ENCODE data around the gene RNASE9.

RNASE9 gene

DNA sequence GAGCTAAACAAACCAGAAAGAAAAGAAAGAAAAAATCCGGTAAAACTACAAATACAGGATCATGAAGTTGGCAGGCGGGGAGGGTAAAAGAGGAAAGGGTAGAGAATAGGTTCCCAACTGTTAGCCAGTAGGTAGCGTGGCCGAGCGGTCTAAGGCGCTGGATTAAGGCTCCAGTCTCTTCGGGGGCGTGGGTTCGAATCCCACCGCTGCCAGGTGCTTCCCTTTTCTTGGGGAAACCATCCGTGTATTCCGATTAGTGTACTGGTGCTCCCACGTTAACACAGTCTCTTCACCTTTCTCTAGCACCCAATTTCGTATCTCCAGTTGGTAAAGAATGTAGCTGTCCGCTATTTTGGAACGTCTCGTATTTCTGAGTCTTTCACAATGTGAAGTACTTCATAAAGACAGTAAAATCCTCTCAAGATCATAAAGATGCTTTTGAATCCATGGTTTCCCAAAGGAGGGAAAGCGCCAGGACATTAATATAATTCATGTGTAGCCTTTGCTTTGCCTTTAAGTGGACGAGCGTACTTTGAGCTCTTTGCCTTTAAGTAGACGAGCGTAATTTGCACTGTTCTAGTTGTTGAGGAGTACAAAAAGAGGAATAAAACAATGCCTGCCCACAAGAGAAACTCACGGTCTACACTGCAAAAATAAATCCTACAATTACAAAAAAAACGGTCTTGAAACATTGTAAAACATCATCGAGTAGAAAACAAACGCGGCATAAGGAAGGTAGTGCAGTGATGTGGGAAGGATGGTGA, 49.3 kb upstream of the RNASE9 start (continued):
- TF ChIP-seq ZNF223 (tag by site-specific recombination; IDR thresholded peaks at IDR 0.05) (no peak), ZNF214 (tag by site-specific recombination; IDR thresholded peaks at IDR 0.05; ENCODE audit: borderline replicate concordance) (no peak), ZBTB1 (tag by site-specific recombination; IDR thresholded peaks at IDR 0.05) (no peak), MZF1 (tag by site-specific recombination; IDR thresholded peaks at IDR 0.05; ENCODE audit: borderline replicate concordance) (no peak), ZNF2 (tag by site-specific recombination; IDR thresholded peaks at IDR 0.05) (peak; percentile 70; the same call in 1 of the 2 replicates), ZNF10 (tag by site-specific recombination; IDR thresholded peaks at IDR 0.05) (peak; percentile 86), ZNF843 (tag by site-specific recombination; IDR thresholded peaks at IDR 0.05) (no peak), KLF17 (tag by site-specific recombination; IDR thresholded peaks at IDR 0.05) (peak; percentile 84), KLF8 (tag by site-specific recombination; IDR thresholded peaks at IDR 0.05) (peak; percentile 88), ZNF629 (tag by site-specific recombination; IDR thresholded peaks at IDR 0.05) (peak; percentile 61; the same call in 1 of the 2 replicates), ZNF621 (tag by site-specific recombination; IDR thresholded peaks at IDR 0.05) (no peak), ZBTB20 (tag by site-specific recombination; IDR thresholded peaks at IDR 0.05) (no peak), ZNF521 (tag by site-specific recombination; IDR thresholded peaks at IDR 0.05) (no peak), ZBTB6 (tag by site-specific recombination; IDR thresholded peaks at IDR 0.05) (peak; percentile 85), KLF10 (tag by site-specific recombination; IDR thresholded peaks at IDR 0.05) (peak; percentile 59; the same call in 1 of the 2 replicates), ZNF112 (tag by site-specific recombination; IDR thresholded peaks at IDR 0.05) (no peak), PRDM1 (tag by site-specific recombination; IDR thresholded peaks at IDR 0.05) (peak; percentile 81), ZNF473 (tag by site-specific recombination; IDR thresholded peaks at IDR 0.05) (no peak), YY1 (tag by site-specific recombination; IDR thresholded peaks at IDR 0.05) (peak; percentile 51; the same call in 1 of the 2 replicates), SP3 (tag by site-specific recombination; IDR thresholded peaks at IDR 0.05) (peak; percentile 40; the same call in 1 of the 2 replicates), ZNF677 (tag by site-specific recombination; IDR thresholded peaks at IDR 0.05) (no peak), ZNF394 (tag by site-specific recombination; IDR thresholded peaks at IDR 0.05; ENCODE audit: borderline replicate concordance) (peak; percentile 89), ZNF221 (tag by site-specific recombination; IDR thresholded peaks at IDR 0.05; ENCODE audit: borderline replicate concordance) (no peak), ZBTB8A (tag by site-specific recombination; IDR thresholded peaks at IDR 0.05) (peak; percentile 87), ZNF366 (tag by site-specific recombination; conservative IDR thresholded peaks at IDR 0.05) (peak; percentile 81), GLIS2 (tag by site-specific recombination; IDR thresholded peaks at IDR 0.05) (no peak), ZBTB7A (tag by site-specific recombination; IDR thresholded peaks at IDR 0.05; ENCODE audit: low read depth) (0 out of 2 replicates have a peak, but pooled peaks have one; percentile 32), ATF2 (tag by site-specific recombination; IDR thresholded peaks at IDR 0.05; ENCODE audit: low read depth) (no peak)
- TF ChIP-seq, protein P1, sequence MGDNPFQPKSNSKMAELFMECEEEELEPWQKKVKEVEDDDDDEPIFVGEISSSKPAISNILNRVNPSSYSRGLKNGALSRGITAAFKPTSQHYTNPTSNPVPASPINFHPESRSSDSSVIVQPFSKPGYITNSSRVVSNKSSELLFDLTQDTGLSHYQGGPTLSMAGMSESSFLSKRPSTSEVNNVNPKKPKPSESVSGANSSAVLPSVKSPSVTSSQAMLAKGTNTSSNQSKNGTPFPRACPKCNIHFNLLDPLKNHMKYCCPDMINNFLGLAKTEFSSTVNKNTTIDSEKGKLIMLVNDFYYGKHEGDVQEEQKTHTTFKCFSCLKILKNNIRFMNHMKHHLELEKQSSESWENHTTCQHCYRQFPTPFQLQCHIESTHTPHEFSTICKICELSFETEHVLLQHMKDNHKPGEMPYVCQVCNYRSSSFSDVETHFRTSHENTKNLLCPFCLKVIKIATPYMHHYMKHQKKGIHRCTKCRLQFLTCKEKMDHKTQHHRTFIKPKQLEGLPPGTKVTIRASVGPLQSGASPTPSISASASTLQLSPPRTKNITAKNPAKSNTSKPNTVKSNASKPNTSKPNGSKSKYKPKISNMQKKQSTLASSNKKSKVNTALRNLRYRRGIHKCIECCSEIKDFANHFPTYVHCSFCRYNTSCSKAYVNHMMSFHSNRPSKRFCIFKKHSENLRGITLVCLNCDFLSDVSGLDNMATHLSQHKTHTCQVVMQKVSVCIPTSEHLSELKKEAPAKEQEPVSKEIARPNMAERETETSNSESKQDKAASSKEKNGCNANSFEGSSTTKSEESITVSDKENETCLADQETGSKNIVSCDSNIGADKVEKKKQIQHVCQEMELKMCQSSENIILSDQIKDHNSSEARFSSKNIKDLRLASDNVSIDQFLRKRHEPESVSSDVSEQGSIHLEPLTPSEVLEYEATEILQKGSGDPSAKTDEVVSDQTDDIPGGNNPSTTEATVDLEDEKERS (tag by site-specific recombination; IDR thresholded peaks at IDR 0.05) = 0 out of 2 replicates have a peak, but pooled peaks have one; percentile 69
- TF ChIP-seq, protein P2, sequence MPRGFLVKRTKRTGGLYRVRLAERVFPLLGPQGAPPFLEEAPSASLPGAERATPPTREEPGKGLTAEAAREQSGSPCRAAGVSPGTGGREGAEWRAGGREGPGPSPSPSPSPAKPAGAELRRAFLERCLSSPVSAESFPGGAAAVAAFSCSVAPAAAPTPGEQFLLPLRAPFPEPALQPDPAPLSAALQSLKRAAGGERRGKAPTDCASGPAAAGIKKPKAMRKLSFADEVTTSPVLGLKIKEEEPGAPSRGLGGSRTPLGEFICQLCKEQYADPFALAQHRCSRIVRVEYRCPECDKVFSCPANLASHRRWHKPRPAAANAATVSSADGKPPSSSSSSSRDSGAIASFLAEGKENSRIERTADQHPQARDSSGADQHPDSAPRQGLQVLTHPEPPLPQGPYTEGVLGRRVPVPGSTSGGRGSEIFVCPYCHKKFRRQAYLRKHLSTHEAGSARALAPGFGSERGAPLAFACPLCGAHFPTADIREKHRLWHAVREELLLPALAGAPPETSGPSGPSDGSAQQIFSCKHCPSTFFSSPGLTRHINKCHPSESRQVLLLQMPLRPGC (tag by site-specific recombination; IDR thresholded peaks at IDR 0.05) = 0 out of 2 replicates have a peak, but pooled peaks have one; percentile 56
- TF ChIP-seq, protein P3, sequence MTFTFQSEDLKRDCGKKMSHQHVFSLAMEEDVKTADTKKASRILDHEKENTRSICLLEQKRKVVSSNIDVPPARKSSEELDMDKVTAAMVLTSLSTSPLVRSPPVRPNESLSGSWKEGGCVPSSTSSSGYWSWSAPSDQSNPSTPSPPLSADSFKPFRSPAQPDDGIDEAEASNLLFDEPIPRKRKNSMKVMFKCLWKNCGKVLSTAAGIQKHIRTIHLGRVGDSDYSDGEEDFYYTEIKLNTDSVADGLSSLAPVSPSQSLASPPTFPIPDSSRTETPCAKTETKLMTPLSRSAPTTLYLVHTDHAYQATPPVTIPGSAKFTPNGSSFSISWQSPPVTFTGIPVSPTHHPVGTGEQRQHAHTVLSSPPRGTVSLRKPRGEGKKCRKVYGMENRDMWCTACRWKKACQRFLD (tag by site-specific recombination; IDR thresholded peaks at IDR 0.05) = no peak

Data from HEK293 (cell line).